GM23248 (cell line): ENCODE data around the gene CARM1. TPM values are rescaled to one million over a fixed set of nuclear protein-coding genes. Genes with fewer than 3 reads are reported as not detected.

Source experiments
- DNase-seq: peaks from one replicate; pipeline ENCODE4 v3.0.0-alpha.2; 2015
- H2AFZ ChIP-seq: fragments of 200-600 bp; sonication (generic); 2 replicates; pipeline ENCODE4 v1.6.1; 2016; ENCODE audit warnings: antibody characterized with exemption
- H3F3A ChIP-seq: fragments of 200-600 bp; sonication (generic); 2 replicates; pipeline ENCODE4 v1.6.1; 2016; ENCODE audit warnings: mild to moderate bottlenecking, antibody characterized with exemption, mixed run types; ENCODE audit not compliant: insufficient read depth
- H3K27ac ChIP-seq: fragments of 200-600 bp; sonication (generic); 2 replicates; pipeline ENCODE4 v1.5.1; 2016; ENCODE audit warnings: mild to moderate bottlenecking
- H3K27me3 ChIP-seq: fragments of 200-600 bp; sonication (generic); replicated peaks from 2 replicates; pipeline ENCODE4 v1.6.1; 2016; ENCODE audit warnings: mild to moderate bottlenecking; ENCODE audit not compliant: insufficient read depth
- H3K36me3 ChIP-seq: fragments of 200-600 bp; sonication (generic); 2 replicates; pipeline ENCODE4 v1.6.1; 2016; ENCODE audit warnings: low read depth, mild to moderate bottlenecking
- H3K4me1 ChIP-seq: fragments of 200-600 bp; sonication (generic); 2 replicates; pipeline ENCODE4 v1.6.1; 2016; ENCODE audit warnings: mild to moderate bottlenecking; ENCODE audit not compliant: insufficient read depth
- H3K4me2 ChIP-seq: fragments of 200-600 bp; sonication (generic); one replicate; pipeline ENCODE4 v1.6.1; 2016; ENCODE audit warnings: mild to moderate bottlenecking; ENCODE audit not compliant: unreplicated experiment
- H3K4me3 ChIP-seq: fragments of 200-600 bp; sonication (generic); 2 replicates; pipeline ENCODE4 v1.5.1; 2016; ENCODE audit warnings: mild to moderate bottlenecking
- H3K79me2 ChIP-seq: fragments of 200-600 bp; sonication (generic); 2 replicates; pipeline ENCODE4 v1.6.1; 2016; ENCODE audit warnings: mild to moderate bottlenecking; ENCODE audit not compliant: insufficient read depth
- H3K9ac ChIP-seq: fragments of 200-600 bp; sonication (generic); 2 replicates; pipeline ENCODE4 v1.6.1; 2016; ENCODE audit warnings: mild to moderate bottlenecking
- H3K9me2 ChIP-seq: fragments of 200-600 bp; sonication (generic); 2 replicates; pipeline ENCODE4 v1.6.1; 2016; ENCODE audit warnings: mixed run types, mild to moderate bottlenecking, moderate library complexity; ENCODE audit not compliant: insufficient read depth
- H3K9me3 ChIP-seq: fragments of 200-600 bp; sonication (generic); one replicate; pipeline ENCODE4 v1.6.1; 2017; ENCODE audit warnings: low read depth
- H4K20me1 ChIP-seq: fragments of 200-600 bp; sonication (generic); 2 replicates; pipeline ENCODE4 v1.6.0; 2016; ENCODE audit not compliant: insufficient read depth
- EZH2 ChIP-seq: fragments of 200-600 bp; sonication (generic); IDR thresholded peaks from 2 replicates; pipeline ENCODE4 v1.6.1; 2018; ENCODE audit warnings: antibody characterized with exemption, mild to moderate bottlenecking; ENCODE audit not compliant: insufficient read depth, poor library complexity, severe bottlenecking
- EZH2phosphoT487 ChIP-seq: fragments of 200-600 bp; sonication (generic); IDR thresholded peaks from 2 replicates; pipeline ENCODE4 v1.6.1; 2018; ENCODE audit warnings: antibody characterized with exemption, moderate library complexity, mild to moderate bottlenecking, low read depth; ENCODE audit not compliant: insufficient read depth
- WGBS, 2 experiments: methylation state at CpG; one replicate each; pipeline ENCODE4 v1.1.6; 2015 to 2017; ENCODE audit warnings: low lambda C conversion rate in 2 of 2, low coverage in 1 of 2; ENCODE audit errors: missing lambda C conversion rate in 2 of 2; 5-methylcytosine and 5-hydroxymethylcytosine counted together
- in situ Hi-C: fragments of 300-500 bp; cut with MboI; formaldehyde crosslinking; loops from 2 replicates; pipeline ENCODE4 v1.15.0; 2020
- polyA plus RNA-seq: library from polyadenylated mRNA; unstranded; fragments of >200 nt; fragmentation: Nextera tagmentation; extraction: Ambion mirVana; gene quantifications from 2 replicates; pipeline ENCODE4 v1.2.1, GENCODE V29; 2016
- total RNA-seq: library from RNA; depleted of rRNA; stranded (reverse); fragments of >200 nt; shearing (Covaris generic); gene quantifications from 2 replicates; pipeline ENCODE4 v1.2.3, GENCODE V29; 2014

CARM1 gene
- total and polyA plus RNA-seq, 2 experiments from 2014 or later, result 5.3 to 41.9 TPM

GRCh38 chr19:10896851-10897526, 25.6 kb downstream of the CARM1 start:
- no peak overlapping the region for H3K9ac ChIP-seq
- WGBS, 2 experiments, result 58 to 61% methylated on average over 7 of the region's 7 CpGs
- H3K9me2 ChIP-seq, result no peaks in the 10 kb centered on the region
- H3K4me3 ChIP-seq, result no peak overlapping the region
- no peak for DNase-seq
- in situ Hi-C loops, result no loop called here
- H3K36me3 ChIP-seq, result no peaks in the 10 kb centered on the region
- peaks cover 100% of the 10 kb centered on the region for H3K79me2 ChIP-seq
- no peaks in the 10 kb centered on the region for H3K27me3 ChIP-seq
- no peaks in the 10 kb centered on the region for H3K4me1 ChIP-seq
- TF ChIP-seq EZH2 (no peak), EZH2phosphoT487 (no peak)
- no peaks in the 10 kb centered on the region for H3K9me3 ChIP-seq
- no peaks in the 10 kb centered on the region for H3F3A ChIP-seq
- no peak overlapping the region for H2AFZ ChIP-seq
- no peak overlapping the region for H3K27ac ChIP-seq
- no peak overlapping the region for H3K4me2 ChIP-seq
- H4K20me1 ChIP-seq, result peaks cover 8% of the 10 kb centered on the region; the same call in 1 of the 2 replicates

- H3K9me3 ChIP-seq, result no peaks in the 10 kb centered on the region
- 67 to 69% methylated on average over 10 of the region's 10 CpGs for WGBS, 2 experiments
- in situ Hi-C loops, result no loop called here
- H3K9ac ChIP-seq, result no peak overlapping the region
- H3F3A ChIP-seq, result no peaks in the 10 kb centered on the region; the same call in 1 of the 2 replicates
- no peak overlapping the region for H3K4me2 ChIP-seq
- no peaks in the 10 kb centered on the region for H3K36me3 ChIP-seq
- DNase-seq, result no peak
- no peaks in the 10 kb centered on the region for H3K4me1 ChIP-seq
- peaks cover 98% of the 10 kb centered on the region for H3K79me2 ChIP-seq
- H3K9me2 ChIP-seq, result no peaks in the 10 kb centered on the region
- no peaks in the 10 kb centered on the region for H3K27me3 ChIP-seq
- TF ChIP-seq EZH2phosphoT487 (no peak), EZH2 (no peak)
- no peak overlapping the region for H3K4me3 ChIP-seq
- H3K27ac ChIP-seq, result no peak overlapping the region
- H4K20me1 ChIP-seq, result peaks cover 8% of the 10 kb centered on the region; the same call in 1 of the 2 replicates
- no peak overlapping the region for H2AFZ ChIP-seq
Measured at GRCh38 chr19:10898633-10899032, 27.3 kb downstream of the CARM1 start.

DNA sequence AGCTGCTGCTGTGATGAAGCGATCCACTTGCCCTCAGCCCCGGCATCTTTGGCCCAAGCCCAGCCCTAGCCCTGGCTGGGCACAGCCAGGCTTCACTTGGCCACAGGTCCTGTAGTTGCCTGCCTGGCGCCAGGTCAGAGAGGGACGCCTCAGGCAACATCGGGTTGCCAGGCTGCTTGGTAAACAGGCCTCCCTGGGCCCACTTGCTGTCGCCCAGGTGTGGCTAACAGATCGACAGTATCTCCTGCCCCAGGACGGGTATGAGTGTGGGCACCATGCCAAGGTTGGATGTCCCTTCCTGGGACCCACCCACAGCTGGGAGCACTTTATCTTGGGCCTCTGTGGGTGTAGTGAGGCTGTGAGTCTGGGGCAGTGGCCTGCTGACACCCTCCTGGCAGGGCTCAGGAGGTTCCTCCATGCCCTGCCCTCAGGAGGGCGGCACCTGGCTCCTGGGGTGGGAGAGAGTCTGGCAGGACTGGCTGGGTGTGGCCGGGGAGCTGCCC, 27.8 kb downstream of the CARM1 start:
- H4K20me1 ChIP-seq, result peaks cover 8% of the 10 kb centered on the region; the same call in 1 of the 2 replicates
- DNase-seq, result no peak
- no peak overlapping the region for H3K4me2 ChIP-seq
- H3K4me1 ChIP-seq, result no peaks in the 10 kb centered on the region
- H3K27me3 ChIP-seq, result no peaks in the 10 kb centered on the region
- in situ Hi-C loops, result no loop called here
- H3F3A ChIP-seq, result no peaks in the 10 kb centered on the region; the same call in 1 of the 2 replicates
- TF ChIP-seq EZH2 (no peak), EZH2phosphoT487 (no peak)
- no peak overlapping the region for H3K9ac ChIP-seq
- 60 to 64% methylated on average over 10 of the region's 10 CpGs for WGBS, 2 experiments
- H3K27ac ChIP-seq, result no peak overlapping the region
- H3K79me2 ChIP-seq, result peaks cover 98% of the 10 kb centered on the region
- no peaks in the 10 kb centered on the region for H3K9me2 ChIP-seq
- no peak overlapping the region for H3K4me3 ChIP-seq
- no peak overlapping the region for H2AFZ ChIP-seq
- no peaks in the 10 kb centered on the region for H3K9me3 ChIP-seq
- H3K36me3 ChIP-seq, result no peaks in the 10 kb centered on the region

- no peak for DNase-seq
- H4K20me1 ChIP-seq, result no peaks in the 10 kb centered on the region
- no peaks in the 10 kb centered on the region for H3K27me3 ChIP-seq
- no peak overlapping the region for H3K4me3 ChIP-seq
- H3K9me2 ChIP-seq, result no peaks in the 10 kb centered on the region
- in situ Hi-C loops, result no loop called here
- 91 to 95% methylated on average over 9 to 14 of the region's 14 CpGs for WGBS, 2 experiments
- TF ChIP-seq EZH2phosphoT487, result no peak
- TF ChIP-seq EZH2, result no peak
- H2AFZ ChIP-seq, result no peak overlapping the region
- no peaks in the 10 kb centered on the region for H3K4me1 ChIP-seq
- no peak overlapping the region for H3K27ac ChIP-seq
- H3K79me2 ChIP-seq, result peaks cover 36% of the 10 kb centered on the region
- no peaks in the 10 kb centered on the region for H3K9me3 ChIP-seq
- peaks cover 6% of the 10 kb centered on the region; the same call in 1 of the 2 replicates for H3K36me3 ChIP-seq
- H3K4me2 ChIP-seq, result no peak overlapping the region
- H3F3A ChIP-seq, result no peaks in the 10 kb centered on the region; the same call in 1 of the 2 replicates
- no peak overlapping the region for H3K9ac ChIP-seq
Measured at GRCh38 chr19:10907925-10908324, 36.6 kb downstream of the CARM1 start.
